MM.1S (cell line): ENCODE data around the gene EVPLL.

Source experiments
- DNase-seq: peaks from one replicate; pipeline ENCODE4 v3.0.0-alpha.2; 2015
- H2AFZ ChIP-seq: fragments of 300-600 bp; sonication (generic); 2 replicates; pipeline ENCODE4 v1.6.0; 2016; ENCODE audit warnings: antibody characterized with exemption, low read length
- H3F3A ChIP-seq: fragments of 300-600 bp; sonication (generic); 2 replicates; pipeline ENCODE4 v1.6.1; 2016; ENCODE audit warnings: mild to moderate bottlenecking, antibody characterized with exemption, low read length, moderate library complexity, mixed read lengths; ENCODE audit not compliant: insufficient read depth
- H3K27ac ChIP-seq: fragments of 300-600 bp; sonication (generic); 2 replicates; pipeline ENCODE4 v1.5.1; 2016; ENCODE audit warnings: mild to moderate bottlenecking, low read length
- H3K27me3 ChIP-seq: fragments of 300-600 bp; sonication (generic); replicated peaks from 2 replicates; pipeline ENCODE4 v1.6.0; 2016; ENCODE audit warnings: low read length; ENCODE audit not compliant: insufficient read depth
- H3K36me3 ChIP-seq: fragments of 300-600 bp; sonication (generic); replicated peaks from 2 replicates; pipeline ENCODE4 v1.6.1; 2016; ENCODE audit warnings: mild to moderate bottlenecking, low read length, mixed read lengths; ENCODE audit not compliant: insufficient read depth
- H3K4me1 ChIP-seq: fragments of 300-600 bp; sonication (generic); 2 replicates; pipeline ENCODE4 v1.6.1; 2016; ENCODE audit warnings: low read length, mixed read lengths
- H3K4me2 ChIP-seq: fragments of 300-600 bp; sonication (generic); 2 replicates; pipeline ENCODE4 v1.6.0; 2016; ENCODE audit warnings: low read depth, low read length
- H3K4me3 ChIP-seq: fragments of 300-600 bp; sonication (generic); 2 replicates; pipeline ENCODE4 v1.5.1; 2016; ENCODE audit warnings: low read length, mixed read lengths
- H3K79me2 ChIP-seq: fragments of 300-600 bp; sonication (generic); 2 replicates; pipeline ENCODE4 v1.6.1; 2016; ENCODE audit warnings: mixed run types, low read length, mixed read lengths
- H3K9ac ChIP-seq: fragments of 300-600 bp; sonication (generic); 2 replicates; pipeline ENCODE4 v1.6.1; 2016; ENCODE audit warnings: low read length, mixed read lengths
- H3K9me2 ChIP-seq: fragments of 300-600 bp; sonication (generic); replicated peaks from 2 replicates; pipeline ENCODE4 v1.6.1; 2016; ENCODE audit warnings: mild to moderate bottlenecking, low read length, mixed read lengths; ENCODE audit not compliant: insufficient read depth
- H3K9me3 ChIP-seq: fragments of 300-600 bp; sonication (generic); replicated peaks from 2 replicates; pipeline ENCODE4 v1.6.1; 2016; ENCODE audit warnings: mild to moderate bottlenecking, low read length, mixed read lengths; ENCODE audit not compliant: insufficient read depth
- H4K20me1 ChIP-seq: fragments of 300-600 bp; sonication (generic); 2 replicates; pipeline ENCODE4 v1.6.1; 2016; ENCODE audit warnings: mild to moderate bottlenecking, low read length, moderate library complexity, mixed read lengths; ENCODE audit not compliant: insufficient read depth
- CTCF ChIP-seq: fragments of 300-600 bp; sonication (generic); IDR thresholded peaks from 2 replicates; pipeline ENCODE4 v1.5.1; 2016; ENCODE audit warnings: antibody characterized with exemption, low read length, mixed read lengths
- EZH2 ChIP-seq: fragments of 300-600 bp; sonication (generic); optimal IDR thresholded peaks from 2 replicates; pipeline ENCODE3; 2017; ENCODE audit warnings: low read depth, mild to moderate bottlenecking, antibody characterized with exemption, low read length, mixed read lengths
- EZH2phosphoT487 ChIP-seq: fragments of 300-600 bp; sonication (generic); IDR thresholded peaks from 2 replicates; pipeline ENCODE4 v1.6.1; 2018; ENCODE audit warnings: antibody characterized with exemption, low read length

The EVPLL gene

DNA sequence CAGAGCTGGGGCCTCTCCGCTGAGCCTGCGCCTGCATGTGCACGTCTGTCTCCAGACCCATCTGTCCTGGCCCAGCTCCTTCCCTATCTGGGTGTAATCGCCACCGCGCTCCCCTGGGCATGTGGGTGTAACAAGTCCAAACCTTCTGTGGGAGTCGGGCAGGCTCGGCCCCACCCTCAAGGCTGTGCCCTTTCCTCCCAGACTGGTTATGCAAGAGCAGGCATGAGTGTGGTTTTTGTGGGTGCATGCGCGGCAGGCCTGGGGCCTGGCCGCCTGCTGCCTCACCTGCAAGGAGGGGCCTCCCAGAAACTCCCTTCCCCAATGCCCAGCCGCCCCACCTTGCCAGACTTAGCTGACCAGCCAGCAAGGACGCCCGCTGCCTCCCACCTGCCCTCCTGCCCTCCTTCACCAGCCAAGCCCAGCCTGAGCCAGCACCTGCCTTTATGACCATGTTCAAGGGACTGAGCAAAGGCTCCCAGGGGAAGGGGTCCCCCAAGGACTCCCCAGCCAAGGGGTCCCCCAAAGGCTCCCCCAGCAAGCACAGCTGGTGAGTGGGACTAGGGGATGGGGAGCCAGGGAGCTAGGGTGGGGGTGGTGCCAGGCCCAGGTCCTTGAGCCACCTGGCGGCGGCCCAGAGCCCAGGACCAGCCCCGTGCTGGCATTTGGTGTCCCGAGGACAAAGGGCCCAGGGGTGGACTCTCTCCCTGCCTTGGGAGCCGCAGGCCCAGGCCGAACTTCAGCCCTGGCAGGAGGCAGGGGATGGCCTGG, at the start of gene EVPLL:
Gene EVPLL (plus strand): TSS at position 342 of the 768 bp plus-strand sequence. CDS start 3,160 bp downstream, outside the sequence.
- H3K9ac ChIP-seq: no peak within 1 kb of the TSS
- H3K27ac ChIP-seq: no peak within 1 kb of the TSS
- H3K4me1 ChIP-seq: no peaks in the 10 kb centered on the region

GRCh38 chr17:18328643-18329204, 48.9 kb upstream of the EVPLL start:
- no peak overlapping the region for H3K4me2 ChIP-seq
- H3K4me3 ChIP-seq: no peak overlapping the region
- peaks cover 2% of the 10 kb centered on the region; the same call in 1 of the 2 replicates for H3K36me3 ChIP-seq
- H2AFZ ChIP-seq: no peak overlapping the region
- no peaks in the 10 kb centered on the region for H4K20me1 ChIP-seq
- H3K9ac ChIP-seq: no peak overlapping the region
- TF ChIP-seq CTCF: no peak
- no peak for TF ChIP-seq EZH2phosphoT487
- no peaks in the 10 kb centered on the region for H3K9me3 ChIP-seq
- H3K27ac ChIP-seq: peak overlapping the region; percentile 65; the same call in 1 of the 2 replicates
- peaks cover 42% of the 10 kb centered on the region for H3F3A ChIP-seq
- H3K79me2 ChIP-seq: peaks cover 31% of the 10 kb centered on the region
- peaks cover 82% of the 10 kb centered on the region for H3K4me1 ChIP-seq
- DNase-seq: no peak
- no peaks in the 10 kb centered on the region for H3K9me2 ChIP-seq
- no peaks in the 10 kb centered on the region for H3K27me3 ChIP-seq

More for the DNA sequence above, at the start of gene EVPLL:
- no peaks in the 10 kb centered on the region for H3F3A ChIP-seq
- no peaks in the 10 kb centered on the region for H3K9me2 ChIP-seq
- H4K20me1 ChIP-seq: no peaks in the 10 kb centered on the region
- no peak for TF ChIP-seq EZH2
- TF ChIP-seq EZH2phosphoT487: no peak
- TF ChIP-seq CTCF: no peak
- H2AFZ ChIP-seq: no peak within 1 kb of the TSS
- DNase-seq: peak; percentile 8
- H3K9me3 ChIP-seq: no peaks in the 10 kb centered on the region
- H3K36me3 ChIP-seq: no peaks in the 10 kb centered on the region
- H3K79me2 ChIP-seq: no peaks in the 10 kb centered on the region
- H3K4me2 ChIP-seq: no peak within 1 kb of the TSS
- H3K27me3 ChIP-seq: peaks cover 7% of the 10 kb centered on the region; the same call in 1 of the 2 replicates
- H3K4me3 ChIP-seq: no peak within 1 kb of the TSS

GRCh38 chr17:18331879-18332278, 45.7 kb upstream of the EVPLL start:
- no peak overlapping the region for H3K9ac ChIP-seq
- H3K9me2 ChIP-seq: no peaks in the 10 kb centered on the region
- peaks cover 14% of the 10 kb centered on the region for H3F3A ChIP-seq
- no peaks in the 10 kb centered on the region for H4K20me1 ChIP-seq
- peak overlapping the region; percentile 65; the same call in 1 of the 2 replicates for H3K27ac ChIP-seq
- DNase-seq: peak; percentile 70
- peaks cover 2% of the 10 kb centered on the region; the same call in 1 of the 2 replicates for H3K36me3 ChIP-seq
- peak overlapping the region; percentile 40; the same call in 1 of the 2 replicates for H3K4me2 ChIP-seq
- TF ChIP-seq EZH2phosphoT487 (no peak), EZH2 (no peak), CTCF (no peak)
- no peak overlapping the region for H3K4me3 ChIP-seq
- H3K79me2 ChIP-seq: peaks cover 23% of the 10 kb centered on the region
- peaks cover 57% of the 10 kb centered on the region for H3K4me1 ChIP-seq
- H3K27me3 ChIP-seq: no peaks in the 10 kb centered on the region
- H2AFZ ChIP-seq: no peak overlapping the region
- H3K9me3 ChIP-seq: no peaks in the 10 kb centered on the region
